AG04450 (cell line): Measurements from ENCODE around the gene KRTAP9-1. TPM values are rescaled to one million over a fixed set of nuclear protein-coding genes. Genes with fewer than 3 reads are reported as not detected.

Experiments
- CTCF ChIA-PET: fragments of 300-600, 350-600 bp; formaldehyde crosslinking; extraction: SDS; loops from one replicate; lab custom pipeline; 2022; ENCODE audit warnings: antibody characterized with exemption, inconsistent platforms; lab: Charles Lee
- POLR2A ChIA-PET: fragments of 350-600 bp; formaldehyde crosslinking; extraction: SDS; loops from one replicate; lab custom pipeline; 2021; ENCODE audit warnings: antibody characterized with exemption, inconsistent platforms; lab: Yijun Ruan, JAX
- DNase-seq: peaks from one replicate; pipeline ENCODE4 v3.0.0-alpha.2; 2011; ENCODE audit warnings: low read depth, low spot score
- H3K27ac ChIP-seq: one replicate; pipeline ENCODE4 v1.5.1; 2012; ENCODE audit warnings: low read depth, low read length, control low read depth
- H3K27me3 ChIP-seq: one replicate; pipeline ENCODE4 v1.6.0; 2012; ENCODE audit warnings: low read length; ENCODE audit not compliant: control insufficient read depth, insufficient read depth
- H3K4me3 ChIP-seq: 2 replicates; pipeline ENCODE4 v1.5.1; 2011; ENCODE audit warnings: mild to moderate bottlenecking, low read depth, low read length, control low read depth
- H3K9me3 ChIP-seq: 2 replicates; pipeline ENCODE4 v1.5.1; 2012; ENCODE audit warnings: low read length; ENCODE audit not compliant: control insufficient read depth, insufficient read depth
- CTCF ChIP-seq: IDR thresholded peaks from 2 replicates; pipeline ENCODE4 v1.5.1; 2011; ENCODE audit warnings: low read depth, low read length, control low read depth, inconsistent platforms
- polyA plus RNA-seq: library from polyadenylated mRNA; depleted of rRNA; stranded (reverse); fragments of >200 nt; gene quantifications from 2 replicates; pipeline ENCODE4 v1.2.3, GENCODE V29; 2011

Gene KRTAP9-1
- polyA plus RNA-seq, 1 experiment = not detected

- no peaks in the 10 kb centered on the region for H3K27me3 ChIP-seq
- H3K9me3 ChIP-seq = no peaks in the 10 kb centered on the region
- ChIA-PET CTCF (no interaction called here), POLR2A (no interaction called here)
- no peak for TF ChIP-seq CTCF
- H3K27ac ChIP-seq = no peak overlapping the region
- H3K4me3 ChIP-seq = no peak overlapping the region
- DNase-seq = no peak
These were observed 6.4 kb downstream of the KRTAP9-1 start for GRCh38 chr17:41196068-41196467.

GRCh38 chr17:41199421-41200078, 9.9 kb downstream of the KRTAP9-1 start:
- Histone ChIP-seq H3K27me3 (no peaks in the 10 kb centered on the region), H3K4me3 (no peak overlapping the region), H3K27ac (no peak overlapping the region), H3K9me3 (no peaks in the 10 kb centered on the region)
- POLR2A ChIA-PET = no interaction called here
- TF ChIP-seq CTCF = no peak
- CTCF ChIA-PET = no interaction called here
- no peak for DNase-seq

GRCh38 chr17:41211845-41212466, 22.3 kb downstream of the KRTAP9-1 start:
- ChIA-PET POLR2A (no interaction called here), CTCF (no interaction called here)
- peak; percentile 10 for DNase-seq
- no peak for TF ChIP-seq CTCF
- Histone ChIP-seq H3K27me3 (peaks cover 4% of the 10 kb centered on the region), H3K27ac (no peak overlapping the region), H3K9me3 (no peaks in the 10 kb centered on the region), H3K4me3 (no peak overlapping the region)

GRCh38 chr17:41212524-41213169, 23.0 kb downstream of the KRTAP9-1 start:
- DNase-seq = no peak
- Histone ChIP-seq H3K27me3 (peaks cover 4% of the 10 kb centered on the region), H3K4me3 (no peak overlapping the region), H3K9me3 (no peaks in the 10 kb centered on the region), H3K27ac (peak overlapping the region; percentile 21)
- CTCF ChIA-PET = no interaction called here
- POLR2A ChIA-PET = no interaction called here
- TF ChIP-seq CTCF = no peak

GRCh38 chr17:41215681-41216080, 26.0 kb downstream of the KRTAP9-1 start:
- TF ChIP-seq CTCF = no peak
- DNase-seq = no peak
- ChIA-PET CTCF (no interaction called here), POLR2A (no interaction called here)
- Histone ChIP-seq H3K4me3 (no peak overlapping the region), H3K9me3 (no peaks in the 10 kb centered on the region), H3K27me3 (no peaks in the 10 kb centered on the region), H3K27ac (no peak overlapping the region)
